SK-N-SH (cell line): ENCODE measurements around the gene C2CD4D. TPM values are rescaled to one million over a fixed set of nuclear protein-coding genes. Genes with fewer than 3 reads are reported as not detected.

ENCODE experiments used
- CTCF ChIA-PET: fragments of 300-600, 350-600 bp; formaldehyde crosslinking; extraction: SDS; loops from one replicate; lab custom pipeline; 2021; lab: Yijun Ruan, JAX
- POLR2A ChIA-PET: fragments of 350-600 bp; sonication (Branson Sonifier 250); formaldehyde crosslinking; extraction: SDS; loops from one replicate; lab custom pipeline; 2020; ENCODE audit warnings: antibody characterized with exemption, inconsistent platforms; lab: Yijun Ruan, JAX
- DNase-seq: peaks from one replicate; pipeline ENCODE4 v3.0.0; 2012
- H2AFZ ChIP-seq: fragments of 200-600 bp; sonication (generic); 2 replicates; pipeline ENCODE4 v1.8.1; 2016; ENCODE audit warnings: antibody characterized with exemption, mild to moderate bottlenecking, low read depth
- H3F3A ChIP-seq: fragments of 200-600 bp; sonication (generic); replicated peaks from 2 replicates; pipeline ENCODE3; 2016; ENCODE audit warnings: antibody characterized with exemption, mild to moderate bottlenecking; ENCODE audit not compliant: insufficient read depth
- H3K27ac ChIP-seq, 2 experiments: fragments of 200-500 bp in 1 of 2; fragments of 200-600 bp in 1 of 2; sonication (Bioruptor generic) in 1 of 2; sonication (generic), shearing (Covaris generic) in 1 of 2; 2 replicates each; pipeline versions ENCODE4 v1.5.1 to v1.6.1; 2014 to 2016; ENCODE audit warnings: low read depth in 2 of 2, inconsistent platforms in 1 of 2, low read length in 1 of 2, mild to moderate bottlenecking in 1 of 2, mixed read lengths in 1 of 2
- H3K27me3 ChIP-seq: fragments of 200-600 bp; sonication (generic), shearing (Covaris generic); 2 replicates; pipeline ENCODE4 v1.6.1; 2016; ENCODE audit warnings: mixed run types; ENCODE audit not compliant: insufficient read depth
- H3K36me3 ChIP-seq, 2 experiments: fragments of 200-500 bp in 1 of 2; fragments of 200-600 bp in 1 of 2; sonication (Bioruptor generic) in 1 of 2; sonication (generic) in 1 of 2; replicated peaks in 1 of 2; 2 replicates each; pipeline versions ENCODE3 to v1.5.1; 2014 to 2016; ENCODE audit warnings: low read length in 1 of 2, mild to moderate bottlenecking in 1 of 2; ENCODE audit not compliant: insufficient read depth in 2 of 2, control insufficient read depth in 1 of 2
- H3K4me1 ChIP-seq, 2 experiments: fragments of 200-500 bp in 1 of 2; fragments of 200-600 bp in 1 of 2; sonication (Bioruptor generic) in 1 of 2; sonication (generic), shearing (Covaris generic) in 1 of 2; 2 replicates each; pipeline versions ENCODE4 v1.5.1 to v1.6.1; 2014 to 2016; ENCODE audit warnings: low read depth in 1 of 2, low read length in 1 of 2, mixed run types in 1 of 2; ENCODE audit not compliant: insufficient read depth in 2 of 2, control insufficient read depth in 1 of 2
- H3K4me2 ChIP-seq: fragments of 200-600 bp; sonication (generic), shearing (Covaris generic); 2 replicates; pipeline ENCODE4 v1.6.1; 2017; ENCODE audit warnings: mixed run types
- H3K4me3 ChIP-seq, 2 experiments: fragments of 200-500 bp in 1 of 2; fragments of 200-600 bp in 1 of 2; sonication (Bioruptor generic) in 1 of 2; sonication (generic), shearing (Covaris generic) in 1 of 2; 2 replicates each; pipeline versions ENCODE4 v1.5.1 to v1.8.1; 2014 to 2016; ENCODE audit warnings: low read depth in 2 of 2, inconsistent platforms in 1 of 2, low read length in 1 of 2, mild to moderate bottlenecking in 1 of 2, mixed read lengths in 1 of 2, moderate library complexity in 1 of 2
- H3K79me2 ChIP-seq: fragments of 200-600 bp; sonication (generic); 2 replicates; pipeline ENCODE4 v1.8.1; 2017; ENCODE audit warnings: mild to moderate bottlenecking; ENCODE audit not compliant: insufficient read depth
- H3K9ac ChIP-seq: fragments of 200-600 bp; sonication (generic); 2 replicates; pipeline ENCODE4 v1.6.1; 2017; ENCODE audit warnings: mixed run types
- H3K9me2 ChIP-seq: fragments of 200-600 bp; sonication (generic); 2 replicates; pipeline ENCODE4 v1.6.1; 2017; ENCODE audit warnings: mixed run types
- H3K9me3 ChIP-seq: fragments of 200-600 bp; sonication (generic); 2 replicates; pipeline ENCODE4 v1.6.1; 2017; ENCODE audit warnings: mixed run types, mild to moderate bottlenecking, moderate library complexity
- H4K20me1 ChIP-seq: fragments of 200-600 bp; sonication (generic); 2 replicates; pipeline ENCODE4 v1.6.1; 2017; ENCODE audit warnings: mild to moderate bottlenecking, mixed run types; ENCODE audit not compliant: insufficient read depth
- CTCF ChIP-seq: fragments of 200-600 bp; sonication (generic); IDR thresholded peaks from 2 replicates; pipeline ENCODE4 v1.6.1; 2017; ENCODE audit warnings: antibody characterized with exemption, mild to moderate bottlenecking, moderate library complexity
- FOSL2 ChIP-seq: IDR thresholded peaks from 2 replicates; pipeline ENCODE4 v1.4.0; 2012; ENCODE audit warnings: low read depth, mild to moderate bottlenecking, moderate library complexity, borderline replicate concordance
- FOXJ3 ChIP-seq: sonication (generic); formaldehyde crosslinking; IDR thresholded peaks from 2 replicates; pipeline ENCODE4 v1.5.1; 2020; ENCODE audit warnings: mild to moderate bottlenecking, missing genetic modification reagents
- GABPA ChIP-seq: IDR thresholded peaks from 2 replicates; pipeline ENCODE4 v1.4.0; 2012; ENCODE audit warnings: low read depth, mild to moderate bottlenecking
- GATA2 ChIP-seq: sonication (generic); formaldehyde crosslinking; IDR thresholded peaks from 2 replicates; pipeline ENCODE4 v1.5.0; 2020; ENCODE audit warnings: mild to moderate bottlenecking, missing genetic modification reagents
- IRF3 ChIP-seq: fragments of 150-350 bp; IDR thresholded peaks from 2 replicates; pipeline ENCODE4 v1.6.1; 2016; ENCODE audit warnings: mild to moderate bottlenecking, low read depth, low read length
- MAX ChIP-seq: IDR thresholded peaks from 2 replicates; pipeline ENCODE4 v1.4.0; 2012; ENCODE audit warnings: low read depth
- REST ChIP-seq: IDR thresholded peaks from 2 replicates; pipeline ENCODE4 v1.6.1; 2012; ENCODE audit warnings: mild to moderate bottlenecking, low read depth, low read length, moderate library complexity
- RFX5 ChIP-seq: IDR thresholded peaks from 2 replicates; pipeline ENCODE4 v1.6.1; 2012; ENCODE audit warnings: mild to moderate bottlenecking, improper control_type of control experiment, low read length
- SMC3 ChIP-seq: IDR thresholded peaks from 2 replicates; pipeline ENCODE4 v1.6.1; 2012; ENCODE audit warnings: low read depth, low read length, improper control_type of control experiment
- TEAD4 ChIP-seq: IDR thresholded peaks from 2 replicates; pipeline ENCODE4 v1.4.0; 2012; ENCODE audit warnings: mild to moderate bottlenecking, borderline replicate concordance; ENCODE audit not compliant: insufficient read depth
- USF1 ChIP-seq: IDR thresholded peaks from 2 replicates; pipeline ENCODE4 v1.4.0; 2012; ENCODE audit warnings: low read depth, borderline replicate concordance
- ZBTB33 ChIP-seq: IDR thresholded peaks from 2 replicates; pipeline ENCODE4 v1.4.0; 2012; ENCODE audit warnings: low read depth, borderline replicate concordance
- WGBS: methylation state at CpG from one replicate; pipeline ENCODE4 v1.1.6; 2017; ENCODE audit warnings: low lambda C conversion rate; 5-methylcytosine and 5-hydroxymethylcytosine counted together
- polyA plus RNA-seq, 3 experiments: library from polyadenylated mRNA; depleted of rRNA; stranded (reverse); fragments of >200 nt; gene quantifications; 2 replicates each; pipeline ENCODE4 v1.2.3, GENCODE V29; 2012

Gene C2CD4D
- polyA plus RNA-seq, 1 of the 3 experiments (the other 2 are of a cell fraction): not detected

GRCh38 chr1:151852733-151853132 is 13.1 kb upstream of the C2CD4D start (continued):
- TF ChIP-seq RFX5 (no peak), USF1 (no peak), MAX (no peak)

- H3K36me3 ChIP-seq: no peaks in the 10 kb centered on the region
- no peaks in the 10 kb centered on the region for H3K9me2 ChIP-seq
- no peaks in the 10 kb centered on the region for H3K9me3 ChIP-seq
- WGBS: 59% methylated on average over 8 of the region's 8 CpGs
- peaks cover 0 to 40% of the 10 kb centered on the region in 2 experiments; a peak in 1 of 4 replicates for H3K4me1 ChIP-seq
- no peak overlapping the region for H3K27ac ChIP-seq
- H3K9ac ChIP-seq: no peak overlapping the region
- no peaks in the 10 kb centered on the region for H4K20me1 ChIP-seq
- H3K4me2 ChIP-seq: no peak overlapping the region
- TF ChIP-seq CTCF (no peak), IRF3 (no peak)
- H3K4me3 ChIP-seq: no peak overlapping the region
- no peak for DNase-seq
- CTCF ChIA-PET: interaction anchor here (1.4 kb wide), 1 partner anchor 18 kb away, joined by 3 read pairs; no protein-coding TSS in a partner anchor
- H3K79me2 ChIP-seq: no peaks in the 10 kb centered on the region
- no peaks in the 10 kb centered on the region for H3F3A ChIP-seq
- POLR2A ChIA-PET: no interaction called here
- H2AFZ ChIP-seq: no peak overlapping the region
- H3K27me3 ChIP-seq: peaks cover 5% of the 10 kb centered on the region; the same call in 1 of the 2 replicates
These were observed 12.3 kb upstream of the C2CD4D start for GRCh38 chr1:151851886-151852285.

GRCh38 chr1:151849871-151850270 is 10.3 kb upstream of the C2CD4D start:
- Histone ChIP-seq H4K20me1 (no peaks in the 10 kb centered on the region), H3K4me3 (no peak overlapping the region), H3F3A (no peaks in the 10 kb centered on the region), H2AFZ (no peak overlapping the region), H3K4me2 (no peak overlapping the region), H3K9ac (no peak overlapping the region), H3K27ac (no peak overlapping the region), H3K9me3 (no peaks in the 10 kb centered on the region), H3K4me1 (peaks cover 0 to 40% of the 10 kb centered on the region in 2 experiments; a peak in 1 of 4 replicates), H3K27me3 (peaks cover 5% of the 10 kb centered on the region; the same call in 1 of the 2 replicates), H3K79me2 (no peaks in the 10 kb centered on the region), H3K9me2 (no peaks in the 10 kb centered on the region), H3K36me3 (no peaks in the 10 kb centered on the region)
- POLR2A ChIA-PET: no interaction called here
- CTCF ChIA-PET: interaction anchor here (1.1 to 6.8 kb wide), 5 partner anchors 9 to 152 kb away, joined by 3 to 50 read pairs (median 4); no protein-coding TSS in a partner anchor
- DNase-seq: no peak
- TF ChIP-seq USF1 (no peak), ZBTB33 (no peak), GABPA (no peak), SMC3 (no peak), FOSL2 (no peak), TEAD4 (no peak), FOXJ3 (no peak), REST (no peak), GATA2 (no peak)
